Right lobe of liver (tissue), 6 donors: ENCODE results near the gene LITAF. TPM values are rescaled to one million over a fixed set of nuclear protein-coding genes. Genes with fewer than 3 reads are reported as not detected.
A peak's percentile ranks its signal among the peaks of the same experiment; 100 is the strongest.

Source experiments
- ATAC-seq, 4 donors: fragments of 200-7000 bp; cut with Tn5 transposase; one replicate each; pipeline ENCODE4 v1.9.1; 2020; ENCODE audit warnings: mild to moderate bottlenecking in 4 of 4, moderate library complexity in 4 of 4
- DNase-seq, 3 donors: peaks; one replicate each; pipeline ENCODE4 v3.0.0-alpha.2; 2020
- H3K27ac ChIP-seq, 3 donors: fragments of 200-600 bp; one replicate each; pipeline ENCODE4 v1.8.0; 2022
- H3K27me3 ChIP-seq, 2 donors: fragments of 200-600 bp; one replicate each; pipeline ENCODE4 v1.8.0; 2022
- H3K36me3 ChIP-seq, 4 donors: fragments of 200-600 bp; sonication (generic) in 1 of 4; one replicate each; pipeline versions ENCODE4 v1.5.1 to v1.8.0; 2017 to 2022; ENCODE audit warnings: control low read depth in 1 of 4
- H3K4me1 ChIP-seq, 4 donors: fragments of 200-600 bp; sonication (generic) in 1 of 4; one replicate each; pipeline versions ENCODE4 v1.5.1 to v1.8.0; 2017 to 2022; ENCODE audit warnings: control low read depth in 1 of 4
- H3K4me3 ChIP-seq, 3 donors: fragments of 200-600 bp; one replicate each; pipeline ENCODE4 v1.8.0; 2022
- H3K9me3 ChIP-seq, 4 donors: fragments of 200-600 bp; sonication (generic) in 1 of 4; one replicate each; pipeline versions ENCODE4 v1.5.1 to v1.8.0; 2017 to 2022; ENCODE audit warnings: control low read depth in 1 of 4
- CTCF ChIP-seq, 4 donors: fragments of 200-600 bp in 3 of 4; fragments of 450-650 bp in 1 of 4; IDR thresholded peaks; one replicate each; pipeline versions ENCODE4 v1.5.1 to v1.8.0; 2016 to 2022; ENCODE audit warnings: antibody characterized with exemption in 4 of 4, mild to moderate bottlenecking in 2 of 4
- POLR2A ChIP-seq: fragments of 450-650 bp; IDR thresholded peaks from one replicate; pipeline ENCODE4 v1.6.1; 2017; ENCODE audit warnings: antibody characterized with exemption, mild to moderate bottlenecking
- WGBS: methylation state at CpG from one replicate; pipeline ENCODE4 v1.1.6; 2018; ENCODE audit warnings: low coverage, low lambda C conversion rate; ENCODE audit not compliant: insufficient coverage; ENCODE audit errors: missing lambda C conversion rate; 5-methylcytosine and 5-hydroxymethylcytosine counted together
- intact Hi-C, 2 donors: fragments of 100-400 bp; cut with DNase I; formaldehyde crosslinking; loops; one replicate each; pipeline versions ENCODE4 v1.11.2 to v1.14.1; 2022
- total RNA-seq, 6 experiments: library from RNA; depleted of rRNA in 2 of 6; stranded (reverse); fragments of >200 nt in 2 of 6; fragmentation: NEBNext Ultra II Directional in 3 of 6; extraction: Animal tissue kit (Norgen Biotek cat#: 25700) in 3 of 6; gene quantifications; one replicate each; pipeline versions ENCODE4 v1.1.0 to v1.2.4, GENCODE V29; 2016 to 2023
- donor health status: DM: no; HTN: yes; CAD: no.
- donor health status: DM: no; HTN: no; CAD: no.
- donor health status: DM: no; HTN: no; CAD: no.
- donor health status: DM: no; HTN: yes; CAD: no.
- donor health status: DM: no; HTN: yes; CAD: no.

LITAF gene
- total RNA-seq, 6 experiments from 2014 or later: 43.7 to 148 (median 59.1) TPM

DNA sequence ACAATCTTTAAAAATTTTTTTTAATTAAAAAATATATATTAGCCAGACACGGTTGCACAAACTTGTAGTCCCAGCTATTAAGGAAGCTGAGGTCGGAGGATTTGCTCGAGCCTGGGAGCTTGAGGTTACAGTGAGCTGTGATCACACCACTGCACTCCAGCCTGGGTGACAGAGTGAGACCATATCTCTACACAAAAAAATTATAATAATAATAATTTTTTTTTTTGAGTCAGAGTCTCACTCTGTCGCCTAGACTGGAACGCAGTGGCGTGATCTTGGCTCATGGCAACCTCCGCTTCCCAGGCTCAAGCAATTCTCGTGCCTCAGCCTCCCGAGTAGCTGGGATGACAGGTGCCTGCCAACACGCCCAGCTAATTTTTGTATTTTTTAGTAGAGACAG lies 23.8 kb downstream of the LITAF start:
- no peak for ATAC-seq

GRCh38 chr16:11562411-11562810 lies 24.3 kb downstream of the LITAF start:
- ATAC-seq (no peak), DNase-seq (no peak)
- intact Hi-C loops: no loop called here
- H3K36me3 ChIP-seq: peaks cover 0 to 2% (median 0%) of the 10 kb centered on the region in 4 donors
- H3K27ac ChIP-seq: peak overlapping the region in 1 of 3 donors; percentile 78
- no peaks in the 10 kb centered on the region for H3K27me3 ChIP-seq
- TF ChIP-seq POLR2A (no peak), CTCF (IDR thresholded peaks at IDR 0.05) (no peak)
- no peaks in the 10 kb centered on the region for H3K9me3 ChIP-seq
- H3K4me3 ChIP-seq: no peak overlapping the region
- 88% methylated on average over 7 of the region's 7 CpGs for WGBS
- peaks cover 0 to 28% (median 12%) of the 10 kb centered on the region in 4 donors for H3K4me1 ChIP-seq

More for the DNA sequence above, 23.8 kb downstream of the LITAF start:
- WGBS: 70% methylated on average over 6 of the region's 10 CpGs
- Histone ChIP-seq H3K36me3 (peaks cover 0 to 2% (median 0%) of the 10 kb centered on the region in 4 donors), H3K27ac (peak overlapping the region in 2 of 3 donors; percentile 13 to 78), H3K9me3 (no peaks in the 10 kb centered on the region), H3K4me1 (peaks cover 0 to 28% (median 12%) of the 10 kb centered on the region in 4 donors), H3K27me3 (no peaks in the 10 kb centered on the region), H3K4me3 (no peak overlapping the region)
- intact Hi-C loops: no loop called here
- TF ChIP-seq CTCF (IDR thresholded peaks at IDR 0.05): no peak
- no peak for TF ChIP-seq POLR2A
- no peak for DNase-seq

GRCh38 chr16:11561856-11562255 lies 24.9 kb downstream of the LITAF start:
- intact Hi-C loops: no loop called here
- no peaks in the 10 kb centered on the region for H3K9me3 ChIP-seq
- WGBS: 100% methylated on average over 1 of the region's 3 CpGs
- peaks cover 0 to 2% (median 0%) of the 10 kb centered on the region in 4 donors for H3K36me3 ChIP-seq
- ATAC-seq: no peak
- no peak overlapping the region for H3K27ac ChIP-seq
- H3K4me1 ChIP-seq: peaks cover 0 to 28% (median 12%) of the 10 kb centered on the region in 4 donors
- no peak overlapping the region for H3K4me3 ChIP-seq
- no peak for DNase-seq
- H3K27me3 ChIP-seq: no peaks in the 10 kb centered on the region
- TF ChIP-seq CTCF (IDR thresholded peaks at IDR 0.05) (no peak), POLR2A (no peak)

DNA sequence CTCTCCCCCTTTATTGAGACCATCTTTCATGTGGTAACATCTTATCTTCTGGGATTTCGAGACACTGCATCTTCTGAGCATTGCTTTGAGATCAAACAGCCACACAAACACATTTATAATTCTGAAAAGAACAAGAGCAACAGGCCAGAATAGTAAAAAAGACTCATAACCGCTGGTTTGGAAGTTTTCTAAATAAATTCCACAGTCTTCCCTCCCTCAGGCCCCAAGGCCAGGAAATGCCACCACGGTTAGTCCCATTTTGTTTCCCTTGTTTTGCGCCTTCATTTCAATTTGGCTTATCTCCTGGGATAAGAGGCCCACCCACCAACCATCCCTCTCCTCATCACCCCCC lies 25.3 kb downstream of the LITAF start:
- no peaks in the 10 kb centered on the region for H3K27me3 ChIP-seq

More for the DNA sequence above, 25.3 kb downstream of the LITAF start:
- Histone ChIP-seq H3K4me1 (peaks cover 0 to 28% (median 12%) of the 10 kb centered on the region in 4 donors), H3K4me3 (no peak overlapping the region), H3K36me3 (peaks cover 0 to 2% (median 0%) of the 10 kb centered on the region in 4 donors), H3K9me3 (no peaks in the 10 kb centered on the region), H3K27ac (peak overlapping the region; percentile 59 to 67 (median 63))
- no peak for TF ChIP-seq CTCF (IDR thresholded peaks at IDR 0.05)
- intact Hi-C loops: no loop called here
- no peak for ATAC-seq
- no peak for DNase-seq
- 52% methylated on average over 4 of the region's 4 CpGs for WGBS
